DMS79 (cell line): ENCODE data around the gene AP3B1.

ENCODE experiments used
- DNase-seq: peaks from one replicate; lab custom pipeline; 2025; lab: John Stamatoyannopoulos, UW

Gene AP3B1

GRCh38 chr5:77971776-77972468 lies 322.6 kb downstream of the AP3B1 start:
- no peak for DNase-seq

- no peak for DNase-seq
Measured at GRCh38 chr5:77970891-77971290, 323.6 kb downstream of the AP3B1 start.

- DNase-seq: no peak
Measured at GRCh38 chr5:77963795-77964194, 330.7 kb downstream of the AP3B1 start.

GRCh38 chr5:77960863-77961396 lies 333.6 kb downstream of the AP3B1 start:
- no peak for DNase-seq

- no peak for DNase-seq
Measured at GRCh38 chr5:77960305-77960704, 334.2 kb downstream of the AP3B1 start.

GRCh38 chr5:77958642-77959330 lies 335.7 kb downstream of the AP3B1 start:
- DNase-seq: no peak

- DNase-seq: no peak
Measured at GRCh38 chr5:77957931-77958521, 336.5 kb downstream of the AP3B1 start.

GRCh38 chr5:77957516-77957915 lies 337.0 kb downstream of the AP3B1 start:
- no peak for DNase-seq

- no peak for DNase-seq
Measured at GRCh38 chr5:77957081-77957480, 337.4 kb downstream of the AP3B1 start.

- DNase-seq: no peak
Measured at GRCh38 chr5:77955577-77955976, 338.9 kb downstream of the AP3B1 start.

- no peak for DNase-seq
Measured at GRCh38 chr5:77953374-77953773, 341.1 kb downstream of the AP3B1 start.

GRCh38 chr5:77952636-77953212 lies 341.8 kb downstream of the AP3B1 start:
- DNase-seq: no peak
